AG08395 (cell line): ENCODE measurements around the gene CH25H.
A peak's percentile ranks its signal among the peaks of the same experiment; 100 is the strongest.
"Not testable (repeated sequence)": the region's sequence is repeated elsewhere in the genome, so short reads cannot be mapped to it uniquely, and the experiment has no call there.

Source experiments
- DNase-seq: peaks from one replicate; pipeline ENCODE4 v3.0.0; 2012; ENCODE audit warnings: mixed read lengths, low spot score

Gene CH25H

GRCh38 chr10:89197473-89197872 lies 9.6 kb downstream of the CH25H start:
- DNase-seq: no peak

- DNase-seq: not testable (repeated sequence)
Observed at GRCh38 chr10:89191301-89191700, 15.8 kb downstream of the CH25H start.

- DNase-seq: no peak
Observed at GRCh38 chr10:89189211-89189734, 17.8 kb downstream of the CH25H start.

GRCh38 chr10:89185658-89186057 lies 21.5 kb downstream of the CH25H start:
- no peak for DNase-seq

DNA sequence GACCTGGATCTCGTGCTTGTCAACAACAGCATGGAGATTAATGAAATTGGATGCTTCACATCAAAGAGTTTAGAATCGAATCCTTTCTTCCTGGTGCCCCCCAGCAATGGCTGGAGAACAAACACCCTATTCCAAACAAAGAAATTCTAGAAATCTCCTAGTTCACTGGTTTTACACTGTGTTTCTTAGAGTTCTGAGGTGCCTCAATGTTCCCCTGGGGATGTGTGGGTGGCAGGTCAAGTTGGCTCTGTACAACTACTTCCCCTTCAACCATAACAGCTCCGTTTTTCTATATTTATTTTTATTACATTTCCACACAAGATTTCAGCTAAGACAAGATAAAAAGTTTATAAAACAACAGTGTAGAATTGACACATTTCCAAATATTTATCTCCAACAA lies 22.5 kb downstream of the CH25H start:
- DNase-seq: no peak

GRCh38 chr10:89183571-89183970 lies 23.5 kb downstream of the CH25H start:
- peak; percentile 52 for DNase-seq

DNA sequence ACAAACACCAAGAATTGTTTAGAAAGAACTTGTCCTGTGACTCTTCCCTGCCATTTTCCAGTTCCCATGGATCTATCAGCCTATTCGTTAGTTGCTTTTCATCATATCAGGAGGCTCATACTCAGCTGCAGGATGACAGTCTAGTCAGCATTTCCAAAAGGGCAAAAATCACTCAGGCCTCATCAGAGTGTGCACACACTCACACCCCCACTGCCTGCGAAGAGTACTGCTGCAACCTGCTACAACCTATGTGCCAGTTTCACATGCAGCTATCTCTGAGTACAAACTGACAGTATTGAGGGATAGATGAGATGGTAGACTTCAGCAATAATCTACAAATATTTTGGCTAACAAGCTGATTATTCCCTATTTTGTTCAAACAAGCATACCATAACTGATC lies 24.2 kb downstream of the CH25H start:
- DNase-seq: no peak

DNA sequence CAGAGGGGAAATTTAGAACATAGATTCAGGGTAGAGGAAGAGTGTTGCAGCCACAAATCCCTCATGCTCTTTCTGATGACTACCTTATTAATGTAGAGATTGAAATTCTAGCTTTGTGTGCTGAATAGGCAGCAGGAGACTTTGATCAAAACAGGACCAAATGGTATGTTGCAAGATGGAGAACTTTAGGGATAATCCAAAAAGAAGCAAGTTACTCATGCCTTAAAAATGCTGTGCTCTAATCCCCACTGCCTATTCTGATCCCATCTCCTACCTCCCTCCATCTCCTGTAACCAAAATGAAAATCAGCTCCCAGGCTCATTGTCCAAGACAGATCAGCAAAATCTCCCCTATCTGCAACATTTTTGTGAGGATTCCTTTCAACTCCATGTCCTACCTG lies 31.3 kb downstream of the CH25H start:
- peak; percentile 15 for DNase-seq

- no peak for DNase-seq
Observed at GRCh38 chr10:89173075-89173474, 34.0 kb downstream of the CH25H start.

DNA sequence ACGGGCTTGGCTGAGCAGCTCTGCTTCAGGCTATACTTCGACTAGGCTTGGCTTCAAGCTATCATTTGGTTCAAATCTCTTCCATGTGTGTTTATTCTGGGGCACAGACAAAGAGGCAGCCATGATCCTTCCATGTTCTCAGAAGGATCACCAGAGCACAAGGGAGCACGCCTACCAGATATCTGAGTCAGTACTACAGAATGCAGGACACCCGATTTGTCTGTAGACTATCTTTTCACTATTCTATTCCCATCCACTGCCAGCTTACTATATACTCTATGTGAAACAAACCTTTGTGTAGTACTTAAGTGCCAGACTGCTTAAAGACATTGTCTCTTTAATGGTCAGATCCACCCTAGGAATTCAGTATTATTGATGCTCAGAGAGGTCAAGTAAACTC lies 35.1 kb downstream of the CH25H start:
- peak; percentile 43 for DNase-seq

- no peak for DNase-seq
Observed at GRCh38 chr10:89171263-89171872, 35.7 kb downstream of the CH25H start.

DNA sequence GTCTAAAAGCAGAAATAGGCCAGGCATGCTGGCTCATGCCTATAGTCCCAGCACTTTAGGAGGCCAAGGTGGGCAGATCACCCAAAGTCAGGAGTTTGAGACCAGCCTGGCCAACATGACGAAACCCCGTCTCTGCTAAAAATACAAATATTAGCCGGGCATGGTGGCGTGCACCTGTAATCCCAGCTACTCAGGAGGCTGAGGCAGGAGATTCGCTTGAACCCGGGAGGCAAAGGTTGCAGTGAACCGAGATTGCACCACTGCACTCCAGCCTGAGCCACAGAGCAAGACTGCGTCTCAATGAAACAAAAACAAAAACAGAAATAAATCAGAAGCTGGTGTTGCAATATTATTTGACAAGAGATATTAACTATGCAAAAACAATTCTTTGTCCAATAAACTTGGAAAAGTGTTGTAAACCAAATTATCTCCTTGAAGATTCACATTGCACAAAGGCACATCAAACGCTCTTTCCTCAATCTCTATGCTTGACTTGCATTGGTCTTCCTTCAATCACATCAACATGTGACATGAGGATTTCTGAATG lies 38.7 kb downstream of the CH25H start:
- DNase-seq: not testable (repeated sequence)

DNA sequence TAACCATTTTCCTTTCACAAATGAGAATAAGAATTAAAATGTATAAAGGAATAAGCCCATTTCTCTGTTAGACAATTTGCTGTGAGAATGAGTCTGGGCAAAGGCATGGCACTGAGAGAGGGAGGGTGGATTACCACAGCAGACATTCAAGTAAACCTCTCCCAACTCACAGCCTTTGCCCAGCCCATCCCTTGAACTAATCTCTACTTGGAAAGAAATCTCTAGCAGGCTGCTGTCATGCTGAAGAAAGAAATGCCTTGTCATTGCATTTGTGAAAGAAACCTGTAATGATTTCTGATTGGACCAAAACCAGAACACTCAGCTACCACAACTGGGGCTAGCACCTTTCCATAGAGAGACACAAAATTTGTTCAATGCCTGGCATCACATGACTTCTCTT lies 39.2 kb downstream of the CH25H start:
- no peak for DNase-seq

DNA sequence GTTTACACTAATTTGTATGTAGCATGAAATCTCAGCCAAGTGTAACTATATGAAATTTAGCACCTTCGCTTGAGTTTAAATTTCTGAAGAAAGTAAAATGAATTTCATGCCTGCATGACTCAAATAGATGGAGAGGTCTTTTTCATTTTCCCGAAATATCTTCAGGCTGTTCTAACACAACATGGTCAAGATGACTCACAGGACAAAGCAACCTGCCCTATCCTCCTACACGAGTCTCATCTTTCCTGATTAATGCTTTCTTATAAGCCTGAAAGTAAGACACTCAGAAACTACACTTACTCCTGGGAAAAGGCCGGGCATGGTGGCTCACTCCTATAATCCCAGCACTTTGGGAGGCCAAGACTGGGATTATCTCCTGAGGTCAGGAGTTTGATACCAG lies 41.2 kb downstream of the CH25H start:
- peak; percentile 19 for DNase-seq

DNA sequence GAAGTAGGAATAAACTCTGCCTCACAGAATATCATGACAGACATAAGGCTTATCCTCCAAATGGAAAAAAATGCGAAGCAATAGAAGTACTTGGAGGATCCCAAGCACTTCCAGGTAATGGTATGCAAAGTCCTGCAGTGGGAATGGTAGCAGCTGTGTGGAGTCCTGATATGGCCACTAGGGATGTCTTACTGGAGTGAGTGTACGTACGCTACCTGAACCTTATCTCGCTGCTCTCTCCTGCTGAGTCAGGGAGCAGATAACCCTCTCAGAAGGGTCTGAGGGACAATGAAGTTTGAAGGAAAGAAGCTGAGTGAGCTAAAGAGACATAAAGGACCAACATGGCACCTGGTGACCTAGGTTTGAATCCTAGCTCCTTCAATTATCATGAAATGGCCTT lies 42.2 kb downstream of the CH25H start:
- no peak for DNase-seq

DNA sequence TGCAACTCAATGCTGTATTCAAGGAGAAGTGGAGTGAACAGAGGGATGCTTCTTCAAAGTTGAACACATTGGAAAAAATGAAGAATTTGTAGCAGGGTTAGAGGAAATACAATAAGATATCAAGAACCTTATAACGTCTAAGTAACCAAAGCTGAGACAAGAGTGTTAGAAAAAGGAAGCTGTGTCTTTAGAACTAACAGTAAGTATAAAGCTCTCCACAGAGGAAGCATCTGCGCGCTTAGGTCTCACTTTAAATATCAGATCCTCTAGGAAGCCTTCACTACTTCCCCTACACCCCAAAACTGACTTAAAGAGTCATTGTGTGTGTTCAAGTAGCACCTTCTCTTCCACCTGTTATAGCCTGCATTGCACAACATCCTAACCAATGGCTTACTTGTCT lies 43.0 kb downstream of the CH25H start:
- no peak for DNase-seq

DNA sequence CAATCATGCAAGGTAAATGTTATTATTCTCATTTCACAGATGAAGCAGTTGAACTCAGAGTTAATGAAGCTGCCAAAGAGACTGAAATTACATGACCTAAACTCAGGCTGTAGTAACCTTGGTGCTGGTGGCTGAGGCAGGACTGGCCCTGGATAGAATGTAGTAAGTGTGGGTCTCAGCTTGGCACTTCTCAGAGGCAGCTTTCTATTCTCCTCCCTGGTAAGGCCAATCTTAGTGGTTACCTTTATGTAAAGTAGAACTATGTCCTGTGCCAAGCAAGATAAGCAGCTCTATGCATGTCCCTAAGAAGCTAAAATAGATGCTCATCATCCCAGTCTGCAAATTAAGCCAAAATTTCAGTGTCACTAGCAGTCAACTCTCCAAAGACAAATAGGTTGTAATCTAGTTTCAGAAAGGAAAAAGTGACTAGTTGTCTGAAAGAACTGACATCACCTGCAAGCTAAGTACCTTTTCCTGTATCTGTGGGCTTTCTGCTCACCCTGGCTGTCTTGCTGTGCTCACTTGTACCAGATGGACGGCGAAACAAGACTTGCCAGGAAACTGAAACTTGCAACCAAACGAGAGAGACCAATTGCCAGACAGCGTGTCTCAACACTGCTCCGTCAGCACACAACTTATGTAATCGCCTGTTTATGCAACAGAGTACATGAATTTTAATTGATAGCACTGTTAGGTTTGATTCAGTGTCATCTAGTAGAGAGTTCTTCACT lies 43.7 kb downstream of the CH25H start:
- peak; percentile 40 for DNase-seq

GRCh38 chr10:89162596-89162995 lies 44.5 kb downstream of the CH25H start:
- DNase-seq: no peak

- DNase-seq: no peak
Observed at GRCh38 chr10:89160339-89160738, 46.8 kb downstream of the CH25H start.

DNA sequence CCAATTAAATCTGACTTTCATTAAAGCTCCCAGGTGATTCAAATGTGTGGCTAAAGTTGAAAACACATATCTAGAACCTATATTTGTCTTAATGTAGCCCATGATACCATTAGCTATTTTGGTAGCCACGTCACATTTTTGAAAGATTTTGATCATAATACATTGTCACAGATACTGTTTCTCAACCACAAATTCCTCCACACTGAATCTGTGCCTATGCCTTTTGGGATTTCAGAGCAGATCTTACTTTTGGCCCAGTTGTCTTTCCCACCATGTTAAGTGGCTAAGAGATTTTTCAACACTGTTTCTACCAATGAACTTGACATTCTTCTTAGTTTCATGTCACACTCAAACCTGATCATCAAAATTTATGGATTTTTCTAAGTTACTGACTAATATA lies 47.4 kb downstream of the CH25H start:
- peak; percentile 13 for DNase-seq

GRCh38 chr10:89159316-89159715 lies 47.8 kb downstream of the CH25H start:
- DNase-seq: no peak

- peak; percentile 70 for DNase-seq
Observed at GRCh38 chr10:89158446-89158845, 48.7 kb downstream of the CH25H start.

DNA sequence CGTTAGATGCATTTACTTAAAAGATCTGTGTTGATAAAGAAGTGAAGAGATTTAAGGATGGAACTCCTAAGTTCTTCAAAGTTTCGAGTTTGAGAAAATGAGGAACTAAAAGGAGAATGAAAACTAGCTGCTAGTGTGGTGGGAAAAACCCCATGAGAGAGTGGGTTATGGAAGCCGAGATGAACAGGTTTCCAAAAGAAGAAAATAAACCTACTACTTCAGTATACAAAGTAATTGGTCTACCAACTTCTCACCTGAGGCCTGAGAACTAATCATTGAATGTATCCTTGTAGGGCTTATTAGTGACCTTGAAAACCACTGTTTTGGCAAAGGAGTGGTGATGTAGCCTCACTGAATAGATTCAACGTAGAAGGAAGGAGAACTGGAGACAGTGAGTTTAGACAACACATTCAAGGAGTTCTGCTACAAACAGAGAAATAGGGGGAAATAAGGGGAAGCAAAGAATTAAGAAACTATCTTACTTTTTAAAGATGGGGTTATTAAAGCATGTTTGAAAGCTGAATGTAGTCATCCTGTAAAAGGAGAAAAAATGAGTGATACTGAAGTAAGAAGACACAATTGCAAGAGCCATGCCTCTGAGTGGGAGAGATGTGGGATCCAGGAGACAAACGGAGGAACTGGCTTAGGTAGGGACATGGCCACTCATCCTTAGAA lies 50.8 kb downstream of the CH25H start:
- DNase-seq: no peak
